ENCODE results near the gene OR9A2.
"Not testable (repeated sequence)": the region's sequence is repeated elsewhere in the genome, so short reads cannot be mapped to it uniquely, and the experiment has no call there.

Gene OR9A2

GRCh38 chr7:142998966-142999365 lies 28.0 kb downstream of the OR9A2 start:
- no peak overlapping the region for H3K27ac ChIP-seq
- DNase-seq (ENCODE audit: low spot score) = no peak
- ChIA-PET CTCF (no interaction called here), POLR2A (ENCODE audit: low non-redundant PET) (no interaction called here)
- no peak for TF ChIP-seq CTCF (conservative IDR thresholded peaks at IDR 0.05; ENCODE audit: low read depth)

GRCh38 chr7:142997456-142997989 lies 29.4 kb downstream of the OR9A2 start:
- CTCF ChIA-PET = no interaction called here
- H3K27ac ChIP-seq = no peak overlapping the region
- no peak for DNase-seq (ENCODE audit: low spot score)
- no peak for TF ChIP-seq CTCF (conservative IDR thresholded peaks at IDR 0.05; ENCODE audit: low read depth)
- POLR2A ChIA-PET (ENCODE audit: low non-redundant PET) = no interaction called here

GRCh38 chr7:142992427-142992826 lies 34.5 kb downstream of the OR9A2 start:
- ChIA-PET CTCF (interaction anchor here (0.6 kb wide), 1 partner anchor 138 kb away, joined by 3 read pairs; no protein-coding TSS in a partner anchor), POLR2A (ENCODE audit: low non-redundant PET) (no interaction called here)

GRCh38 chr7:142984297-142984696 lies 42.6 kb downstream of the OR9A2 start:
- POLR2A ChIA-PET (ENCODE audit: low non-redundant PET) = no interaction called here
- DNase-seq (ENCODE audit: low spot score) = no peak
- no peak for TF ChIP-seq CTCF (conservative IDR thresholded peaks at IDR 0.05; ENCODE audit: low read depth)
- H3K27ac ChIP-seq = no peak overlapping the region
- CTCF ChIA-PET = no interaction called here

More at GRCh38 chr7:142992427-142992826, 34.5 kb downstream of the OR9A2 start:
- no peak overlapping the region for H3K27ac ChIP-seq
- no peak for TF ChIP-seq CTCF (conservative IDR thresholded peaks at IDR 0.05; ENCODE audit: low read depth)
- DNase-seq (ENCODE audit: low spot score) = no peak

GRCh38 chr7:142983825-142984224 lies 43.1 kb downstream of the OR9A2 start:
- ChIA-PET CTCF (no interaction called here), POLR2A (ENCODE audit: low non-redundant PET) (no interaction called here)
- DNase-seq (ENCODE audit: low spot score) = no peak
- no peak for TF ChIP-seq CTCF (conservative IDR thresholded peaks at IDR 0.05; ENCODE audit: low read depth)
- no peak overlapping the region for H3K27ac ChIP-seq

- DNase-seq (ENCODE audit: low spot score); H3K27ac ChIP-seq; CTCF ChIA-PET; POLR2A ChIA-PET (ENCODE audit: low non-redundant PET): not testable (repeated sequence)
Measured at GRCh38 chr7:142978402-142978801, 48.5 kb downstream of the OR9A2 start.

All from RWPE1 (cell line).